ENCODE results near the gene HMGN1.

The HMGN1 gene

DNA sequence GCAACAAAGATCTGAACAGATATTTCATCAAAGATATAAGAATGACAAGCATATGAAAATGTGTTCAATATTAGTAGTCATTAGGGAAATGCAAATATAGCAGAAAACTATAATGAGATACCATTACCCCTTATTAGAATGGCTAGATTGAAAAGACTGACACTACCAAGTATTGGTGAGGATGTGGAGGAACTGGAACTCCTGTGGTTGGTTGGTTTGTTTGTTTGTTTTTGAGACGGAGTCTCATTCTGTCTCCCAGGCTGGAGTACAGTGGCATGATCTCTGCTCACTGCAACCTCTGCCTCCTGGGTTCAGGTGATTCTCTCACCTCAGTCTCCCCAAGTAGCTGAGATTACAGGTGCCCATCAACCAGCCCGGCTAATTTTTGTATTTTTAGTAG is 18.9 kb upstream of the HMGN1 start:
- DNase-seq: no peak

DNA sequence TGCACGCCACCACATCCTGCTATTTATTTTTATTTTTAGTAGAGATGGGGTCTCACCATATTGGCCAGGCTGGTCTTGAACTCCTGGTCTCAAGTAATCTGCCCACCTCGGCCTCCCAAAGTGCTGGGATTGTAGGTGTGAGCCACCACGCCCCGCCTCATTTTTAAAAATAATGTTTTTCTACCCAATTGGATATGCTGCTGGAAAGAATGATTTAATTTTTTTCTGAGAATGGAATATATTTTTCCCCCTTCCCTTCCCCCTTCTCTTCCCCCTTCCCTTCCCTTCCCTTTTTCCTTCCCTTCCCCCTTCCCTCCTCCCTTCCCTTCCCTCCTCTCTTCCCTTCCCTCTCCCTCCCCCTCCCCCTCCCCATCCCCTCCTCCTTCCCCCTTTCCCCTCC is 17.7 kb upstream of the HMGN1 start:
- no peak for DNase-seq

DNA sequence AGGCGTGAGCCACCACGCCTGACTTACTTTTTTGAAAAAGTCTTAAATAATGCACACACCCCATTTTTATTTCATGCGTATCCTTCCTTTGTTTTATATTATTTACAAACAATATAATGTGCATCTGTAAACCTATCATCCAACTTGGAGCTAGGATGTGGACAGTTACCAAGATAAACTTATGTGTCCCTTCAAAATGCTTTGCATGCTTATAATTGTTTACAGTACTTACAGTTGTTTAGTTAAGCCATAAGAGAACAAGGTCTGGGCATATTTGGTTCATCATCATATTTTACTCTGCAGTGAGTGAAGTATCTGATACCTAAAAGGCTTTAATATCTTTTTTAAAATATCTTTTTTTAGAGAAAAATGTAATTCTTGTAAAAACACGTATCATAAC is 16.1 kb upstream of the HMGN1 start:
- no peak for DNase-seq

DNA sequence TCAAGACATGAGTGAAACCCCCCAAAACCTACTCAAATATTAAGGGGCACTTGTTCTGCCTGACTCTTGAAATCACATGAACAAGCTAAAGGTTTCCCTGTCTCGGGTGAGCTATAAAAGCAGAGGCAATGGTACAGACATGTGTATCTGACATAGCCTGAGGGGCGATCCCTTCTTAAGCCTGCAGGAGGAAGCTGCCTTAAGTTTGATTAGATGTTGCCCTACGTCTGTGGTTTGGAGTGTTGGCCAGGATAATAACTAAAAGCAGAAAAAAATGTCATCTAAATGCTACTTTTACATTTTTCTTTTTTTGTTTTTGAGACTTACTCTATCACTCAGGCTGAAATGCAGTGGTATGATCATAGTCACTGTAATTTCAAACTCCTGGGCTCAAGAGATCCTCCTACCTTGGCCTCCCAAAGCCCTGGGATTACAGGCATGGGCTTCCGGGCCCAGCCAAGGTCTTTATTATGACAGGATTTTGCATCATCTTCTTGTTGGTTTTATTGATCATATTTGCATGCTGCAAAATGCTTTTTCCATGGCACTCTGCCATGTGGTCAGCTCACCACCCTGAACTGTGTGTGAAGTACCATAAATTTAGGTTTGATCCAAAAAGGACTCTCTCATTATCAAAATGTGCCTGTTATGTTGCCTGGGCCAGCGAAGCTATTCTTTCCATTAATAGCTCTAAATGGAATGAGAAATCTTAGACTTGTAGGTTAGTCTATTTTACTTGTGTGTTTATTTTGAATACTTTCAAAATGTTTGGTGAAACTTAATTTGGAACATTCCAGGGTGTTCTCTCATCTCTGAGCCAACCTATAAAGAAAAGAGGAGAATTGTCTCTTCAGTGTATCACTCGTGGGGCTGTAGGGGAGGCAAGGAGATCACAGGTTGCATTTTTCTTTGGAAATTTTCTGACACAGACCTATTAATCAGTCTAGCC is 15.0 kb upstream of the HMGN1 start:
- no peak for DNase-seq

DNA sequence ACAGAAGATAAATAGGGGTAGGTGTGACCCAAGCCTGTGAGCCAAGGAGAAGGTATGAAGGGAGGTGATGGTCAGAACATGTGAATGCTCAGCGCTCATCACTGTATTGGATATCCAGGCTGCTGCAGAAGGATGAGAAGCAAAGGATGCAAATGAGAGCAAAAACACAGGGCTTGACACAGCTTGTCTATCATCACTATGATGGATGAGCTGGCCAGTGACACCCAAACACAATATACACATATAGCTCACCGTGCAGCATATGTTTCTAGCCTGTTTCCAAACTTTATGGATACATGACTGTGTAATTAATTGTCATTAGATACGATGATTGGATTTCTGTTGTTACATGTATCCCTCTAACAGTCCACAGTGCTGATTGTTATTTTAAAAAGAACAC is 13.8 kb upstream of the HMGN1 start:
- DNase-seq: no peak

DNA sequence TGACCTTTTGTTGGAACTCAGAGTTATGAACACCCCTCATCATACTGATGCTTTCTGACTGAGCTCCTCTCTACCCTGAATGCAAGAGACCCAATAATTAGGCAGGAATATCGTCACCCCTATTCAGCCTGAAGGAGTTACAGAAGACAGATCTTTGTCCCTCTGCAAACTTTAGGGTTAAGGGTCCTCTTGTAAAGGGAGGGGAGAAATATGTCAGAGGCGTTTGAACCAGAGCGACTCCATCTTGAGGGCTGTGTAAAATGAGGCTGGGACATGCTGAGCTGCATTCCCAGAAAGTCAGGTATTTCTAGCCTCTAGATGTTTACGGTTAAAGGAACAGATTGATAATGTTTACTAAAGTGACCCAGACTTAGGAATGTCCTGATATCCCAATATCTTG is 10.5 kb upstream of the HMGN1 start:
- DNase-seq: no peak

DNA sequence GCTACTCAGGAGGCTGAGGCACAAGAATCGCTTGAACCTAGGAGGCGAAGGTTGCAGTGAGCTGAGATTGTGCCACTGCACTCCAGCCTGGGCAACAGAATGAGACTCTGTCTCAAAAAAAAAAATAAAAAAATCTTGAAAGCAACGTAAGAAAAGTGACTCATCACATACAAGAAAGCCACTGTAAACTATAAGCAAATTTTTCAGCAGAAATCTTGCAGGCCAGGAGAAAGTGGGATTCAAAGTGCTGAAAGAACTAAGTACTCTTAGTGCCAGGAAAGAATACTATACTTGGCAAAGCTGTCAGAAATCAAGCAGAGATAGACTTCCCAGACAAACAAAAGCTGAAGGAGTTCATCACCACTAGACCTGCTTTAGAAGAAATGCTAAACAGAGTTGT is 4.4 kb upstream of the HMGN1 start:
- no peak for DNase-seq

DNA sequence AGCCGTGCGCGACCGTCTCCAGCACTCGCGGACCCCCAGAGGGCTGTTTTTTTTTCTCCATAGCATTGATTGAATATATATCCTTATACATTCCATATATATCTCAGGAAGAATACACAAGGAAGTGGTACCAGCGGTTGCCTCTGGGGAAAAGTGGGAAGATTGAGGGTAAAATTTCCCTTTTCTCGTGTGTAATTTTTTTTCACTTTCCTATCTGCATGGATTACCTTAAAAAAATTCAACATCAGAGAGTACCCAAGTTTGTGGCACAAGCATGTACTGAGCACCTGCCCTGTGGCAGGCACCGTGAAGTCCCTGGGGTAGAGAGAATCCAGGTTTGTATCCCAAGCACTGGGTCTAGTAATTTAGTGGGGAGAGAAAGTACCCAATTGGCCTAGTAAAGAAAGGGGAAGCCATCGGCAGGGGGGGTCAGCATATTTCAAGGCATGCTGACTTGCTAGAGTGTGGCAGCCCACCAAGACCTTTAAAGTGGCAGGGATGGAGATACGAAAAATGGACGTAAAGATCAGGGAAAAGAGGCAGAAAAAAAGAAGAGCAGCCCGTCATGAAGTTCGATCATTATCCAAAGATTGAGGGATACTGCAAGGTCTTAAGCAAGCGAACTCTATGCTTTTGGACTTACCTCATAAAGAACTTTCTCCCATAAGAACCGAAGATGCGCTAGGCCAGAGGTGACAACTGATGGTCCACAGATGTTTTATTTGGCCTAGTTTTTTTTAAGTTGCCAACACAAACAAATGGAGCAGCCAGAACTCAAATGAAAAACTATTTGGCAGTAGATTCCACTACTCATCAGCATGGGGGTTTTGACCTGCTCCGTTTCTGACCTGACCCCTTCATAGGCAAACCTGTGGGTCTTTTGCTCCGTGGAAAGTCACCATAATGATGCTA is 1.5 kb upstream of the HMGN1 start:
- DNase-seq: no peak

DNA sequence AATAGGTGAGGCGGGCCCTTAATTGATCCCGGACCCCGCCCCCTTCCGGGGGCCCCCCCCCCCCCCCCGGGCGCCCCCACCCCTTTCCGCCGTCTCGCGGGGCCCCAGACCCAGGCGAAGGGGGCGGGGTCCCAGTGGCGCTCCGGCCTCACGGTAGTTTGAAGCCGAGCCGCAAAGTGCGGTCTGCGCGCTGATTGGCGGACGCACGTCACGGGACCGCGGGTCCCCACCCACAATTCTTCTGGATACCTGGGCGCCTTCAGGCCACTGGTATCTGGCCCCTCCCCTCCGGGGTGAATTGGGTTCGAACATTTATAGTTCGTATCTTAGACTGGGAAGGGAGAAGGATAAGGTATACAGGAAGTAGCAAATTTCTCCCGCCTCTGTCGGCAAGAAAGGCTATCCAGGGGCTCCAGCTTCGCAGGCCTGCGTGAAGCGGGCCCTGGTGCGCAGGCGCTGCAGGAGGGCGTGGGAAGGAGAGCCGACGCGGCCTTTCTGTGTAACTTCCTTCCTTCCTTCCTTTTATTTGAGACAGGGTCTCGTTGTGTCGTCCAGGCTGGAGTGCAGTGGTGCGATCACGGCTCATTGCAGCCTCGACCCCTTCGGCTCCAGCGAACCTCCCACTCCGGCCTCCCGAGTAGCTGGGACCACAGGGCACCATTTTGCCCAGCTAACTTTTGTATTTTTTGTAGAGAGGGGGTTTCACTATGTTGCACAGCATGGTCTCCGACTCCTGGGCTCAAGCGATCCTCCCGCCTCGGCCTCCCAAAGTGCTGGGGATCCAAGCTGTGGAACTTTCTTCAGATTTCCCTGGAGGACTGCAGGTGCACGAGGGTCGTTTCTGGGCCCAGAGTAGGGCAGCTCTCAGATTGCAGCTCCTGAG is 564 bp upstream of the HMGN1 start:
- DNase-seq: peak; percentile 95 to 96

DNA sequence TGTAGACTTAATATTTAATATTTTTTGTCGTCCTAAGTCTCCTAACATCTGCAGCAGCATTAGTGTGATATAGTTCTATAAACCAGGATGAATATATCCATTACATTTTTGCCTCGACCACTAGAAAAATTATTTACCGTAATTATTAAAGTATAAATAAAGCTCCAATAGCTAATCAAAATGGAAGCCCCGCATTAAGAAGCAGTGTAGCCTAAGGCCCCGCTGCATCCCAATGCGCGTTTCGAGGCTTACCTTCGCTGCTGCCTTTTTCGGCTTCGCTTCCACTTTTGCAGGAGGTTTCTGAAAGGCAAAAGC is 891 bp downstream of the HMGN1 start:
- DNase-seq: no peak

DNA sequence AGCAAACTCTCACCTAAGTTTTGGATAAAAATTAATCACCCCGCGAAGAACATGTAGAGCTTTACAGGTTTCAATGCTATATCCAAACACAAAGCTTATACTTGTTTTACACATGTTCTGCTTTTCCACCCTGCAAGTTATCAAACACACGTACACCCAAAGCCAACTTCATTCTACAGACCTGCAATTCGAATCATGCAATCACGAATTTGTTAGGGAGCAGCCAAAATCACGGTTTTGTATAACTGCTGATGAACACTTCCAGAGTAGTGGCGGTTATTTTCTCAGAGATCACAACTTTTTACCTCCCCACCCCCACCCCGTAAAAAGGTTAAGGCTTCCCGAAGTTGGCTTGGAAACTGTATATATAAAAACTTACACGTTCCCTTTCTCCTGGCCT is 1.4 kb downstream of the HMGN1 start:
- no peak for DNase-seq

DNA sequence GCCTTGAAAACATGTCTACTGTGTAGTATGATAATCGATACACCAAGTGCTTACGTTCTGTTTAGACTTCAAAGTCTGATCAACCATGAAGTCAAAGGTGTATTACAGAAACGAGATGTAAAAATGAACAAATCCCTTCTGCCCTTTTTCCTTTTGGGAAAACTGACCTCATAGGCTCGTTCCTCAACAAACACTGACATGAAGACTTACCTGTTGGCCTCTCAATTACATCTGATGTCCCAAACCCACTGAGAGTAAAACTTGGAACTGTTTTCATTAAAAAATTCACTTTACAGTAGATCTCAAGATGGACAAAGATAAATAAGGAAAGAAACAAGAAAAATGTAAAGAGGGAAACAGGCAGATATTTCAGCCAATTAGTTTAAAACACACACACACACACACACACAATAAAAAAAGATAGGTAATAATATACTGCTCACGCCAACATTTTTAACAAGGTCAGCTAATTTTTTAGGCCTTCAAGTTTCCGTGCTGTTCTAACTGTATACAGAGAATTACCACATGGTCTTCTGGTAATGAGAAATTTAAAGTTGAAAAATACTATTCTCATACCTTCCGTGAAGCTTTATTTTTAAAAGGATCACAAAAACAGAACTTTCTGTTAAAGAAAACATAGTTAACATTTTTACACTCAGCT is 2.1 kb downstream of the HMGN1 start:
- no peak for DNase-seq

DNA sequence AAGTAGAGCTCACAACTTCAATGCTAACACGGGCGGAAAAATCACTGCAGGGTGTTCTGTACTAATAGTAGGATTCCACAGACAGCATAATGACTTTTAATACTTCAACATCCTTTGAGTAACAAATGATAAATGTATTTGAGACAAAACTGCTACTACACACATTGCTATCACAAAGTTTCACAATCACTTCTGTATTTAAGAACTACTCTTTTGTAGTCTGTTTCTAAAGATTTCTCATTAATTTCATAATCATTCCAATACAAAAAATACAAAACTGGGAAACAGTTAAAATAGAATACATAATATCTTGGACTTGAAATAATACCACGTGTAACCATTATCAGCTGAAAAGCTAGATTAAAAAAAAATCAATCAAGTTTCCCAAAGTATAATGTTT is 2.7 kb downstream of the HMGN1 start:
- no peak for DNase-seq

DNA sequence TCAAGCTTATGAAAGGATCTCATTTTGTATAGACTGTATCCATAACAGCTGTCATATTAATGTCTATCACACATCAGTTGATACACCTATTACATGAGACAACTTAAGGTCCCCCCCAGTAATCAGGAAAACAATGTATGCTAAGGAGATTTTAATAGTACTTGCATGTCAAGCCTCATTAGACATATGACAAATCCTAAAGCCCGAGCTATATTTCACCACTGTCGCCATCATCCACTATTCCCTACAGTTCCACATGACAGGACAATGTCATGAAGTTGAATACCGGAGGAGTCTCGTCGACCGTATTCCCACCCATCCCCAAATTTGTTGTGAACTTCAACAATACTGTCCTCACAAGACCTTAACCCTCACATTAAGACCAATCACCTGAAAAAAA is 3.4 kb downstream of the HMGN1 start:
- DNase-seq: no peak

DNA sequence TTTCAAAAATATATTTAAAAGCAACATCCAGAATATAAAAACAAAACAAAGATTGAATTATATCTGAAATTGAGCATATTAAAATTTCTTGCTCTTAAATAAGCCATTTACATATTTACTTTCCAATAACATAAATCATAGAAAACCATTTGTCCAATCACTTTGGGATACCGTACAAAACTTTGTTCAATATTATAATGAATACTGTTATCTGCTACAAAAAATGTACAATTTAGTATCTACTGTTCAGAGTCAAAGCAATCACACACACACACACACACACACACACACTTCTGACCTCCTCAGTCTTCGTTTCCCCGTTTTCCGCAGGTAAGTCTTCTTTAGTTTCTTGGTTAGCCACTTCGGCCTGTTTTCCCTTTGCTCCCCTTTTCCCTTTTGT is 4.0 kb downstream of the HMGN1 start:
- DNase-seq: no peak

DNA sequence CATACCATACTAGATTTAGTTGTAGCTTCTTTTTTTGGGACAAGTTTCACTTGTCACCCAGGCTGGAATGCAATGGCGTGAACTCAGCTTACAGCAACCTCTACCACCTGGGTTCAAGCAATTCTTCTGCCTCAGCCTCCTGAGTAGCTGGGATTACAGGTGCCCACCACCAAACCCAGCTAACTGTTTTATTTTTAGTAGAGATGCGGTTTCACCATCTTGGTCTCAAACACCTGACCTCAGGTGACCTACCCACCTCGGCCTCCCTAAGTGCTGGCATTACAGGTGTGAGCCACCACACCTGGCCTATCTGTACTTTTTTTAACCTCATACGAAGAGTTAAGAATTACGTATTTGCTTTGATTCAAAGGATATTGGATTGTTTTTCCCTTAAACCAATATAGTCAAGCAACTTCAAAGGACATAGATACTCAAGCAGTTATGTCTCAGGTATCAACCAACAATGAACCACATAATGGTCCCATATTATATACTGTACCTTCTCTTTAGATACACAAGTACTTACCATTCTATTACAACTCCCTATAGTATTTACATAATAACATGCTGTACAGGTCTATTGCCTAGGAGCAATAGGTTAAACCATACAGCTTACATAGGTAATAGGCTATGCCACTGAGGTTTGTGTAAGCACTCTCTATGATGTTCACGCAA is 7.5 kb downstream of the HMGN1 start:
- no peak for DNase-seq

DNA sequence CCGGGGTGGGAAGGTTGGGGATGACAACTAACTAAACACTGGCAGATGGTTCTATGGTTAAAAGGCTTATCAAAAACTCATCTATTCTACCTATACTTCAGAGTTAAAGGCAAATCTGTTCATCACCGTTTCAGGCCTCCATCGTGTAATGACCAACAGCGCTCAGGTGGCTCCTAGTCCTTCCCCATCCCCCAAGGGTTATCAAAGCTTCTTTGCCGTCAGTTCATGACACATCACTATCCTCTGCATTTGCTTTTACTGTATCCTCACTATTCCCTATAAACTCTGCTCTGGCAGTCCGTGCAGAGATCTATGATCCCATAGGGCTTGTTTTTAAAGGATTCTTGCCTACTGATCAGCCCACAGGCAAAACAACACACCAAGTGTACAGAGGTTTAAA is 8.2 kb downstream of the HMGN1 start:
- no peak for DNase-seq

DNA sequence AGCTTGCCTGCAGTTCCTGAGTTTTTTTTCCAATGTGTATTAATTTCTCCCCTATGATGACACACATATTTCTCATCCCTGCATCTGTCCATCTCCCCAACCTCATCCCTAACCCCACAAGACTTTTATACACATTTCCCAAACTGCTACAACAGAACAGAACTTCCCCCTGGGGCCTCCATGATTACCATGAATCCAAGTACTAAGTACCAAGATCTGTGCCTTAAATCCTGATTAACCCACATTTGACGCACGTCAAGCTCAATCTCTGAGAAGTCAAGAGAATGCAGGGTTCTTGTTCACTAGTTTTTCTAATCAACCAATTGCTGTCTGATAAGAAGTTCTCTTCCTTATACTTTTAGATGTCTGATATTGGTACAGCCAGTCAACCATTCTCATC is 9.7 kb downstream of the HMGN1 start:
- no peak for DNase-seq

DNA sequence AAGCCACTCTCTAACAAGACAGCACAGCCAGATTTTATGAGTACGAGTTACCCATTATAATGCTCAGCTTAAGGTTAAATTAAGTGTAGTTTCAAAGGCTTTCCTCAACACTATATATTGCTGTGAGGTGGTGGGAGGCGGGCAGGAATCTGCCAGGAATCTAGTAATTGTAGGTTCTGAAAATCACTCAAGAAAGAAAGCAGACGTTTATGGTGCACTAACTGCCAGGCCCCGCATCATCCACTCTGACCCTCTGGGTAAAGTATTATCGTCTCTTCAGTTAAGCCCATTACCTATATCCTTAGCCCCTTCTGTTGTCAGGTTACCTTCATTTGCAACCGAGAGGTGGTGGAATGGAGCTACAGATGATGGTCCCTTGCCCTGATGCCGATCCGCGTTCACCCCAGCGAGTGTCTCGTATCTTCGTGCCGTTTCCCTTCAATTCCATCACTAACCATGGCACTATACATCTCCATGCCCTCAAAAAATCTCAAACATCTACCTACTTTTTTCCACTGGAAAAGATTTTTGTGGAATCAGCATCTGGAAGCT is 12.4 kb downstream of the HMGN1 start:
- no peak for DNase-seq

DNA sequence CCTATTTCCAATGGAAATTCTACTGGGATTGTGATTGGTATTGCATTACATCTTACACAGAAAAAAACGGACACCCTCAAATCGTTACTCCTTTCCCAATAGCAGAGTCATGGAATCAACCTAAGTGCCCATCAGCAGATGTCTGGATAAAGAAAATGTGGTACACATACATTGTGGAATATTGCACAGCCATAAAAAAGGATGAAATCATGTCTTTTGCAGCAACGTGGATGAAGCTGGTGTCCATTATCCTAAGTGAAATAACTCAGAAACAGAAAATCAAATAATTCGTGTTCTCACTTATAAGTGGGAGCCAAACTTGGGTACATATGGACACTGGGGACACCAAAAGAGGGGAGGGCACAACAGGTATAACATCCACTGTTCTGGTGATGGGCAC is 14.3 kb downstream of the HMGN1 start:
- DNase-seq: no peak

DNA sequence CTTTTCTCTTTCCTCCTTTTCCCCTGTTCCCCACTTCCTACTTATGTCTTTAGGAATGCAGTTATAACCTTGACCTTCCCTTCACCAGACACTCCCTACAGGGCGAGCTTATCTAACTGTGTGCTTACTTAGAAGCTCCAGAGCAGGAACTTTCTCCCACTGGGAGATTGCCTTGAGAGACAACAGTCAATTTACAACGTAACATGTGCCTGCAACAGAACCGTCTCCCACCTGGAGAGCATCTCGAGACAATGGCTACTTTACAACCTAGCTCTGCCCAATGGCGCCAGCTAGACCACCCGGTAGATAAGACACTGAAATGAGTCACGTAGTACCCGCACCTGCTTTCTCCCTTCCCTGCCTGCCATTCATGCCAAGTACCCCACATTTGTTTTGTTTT is 16.7 kb downstream of the HMGN1 start:
- DNase-seq: no peak

DNA sequence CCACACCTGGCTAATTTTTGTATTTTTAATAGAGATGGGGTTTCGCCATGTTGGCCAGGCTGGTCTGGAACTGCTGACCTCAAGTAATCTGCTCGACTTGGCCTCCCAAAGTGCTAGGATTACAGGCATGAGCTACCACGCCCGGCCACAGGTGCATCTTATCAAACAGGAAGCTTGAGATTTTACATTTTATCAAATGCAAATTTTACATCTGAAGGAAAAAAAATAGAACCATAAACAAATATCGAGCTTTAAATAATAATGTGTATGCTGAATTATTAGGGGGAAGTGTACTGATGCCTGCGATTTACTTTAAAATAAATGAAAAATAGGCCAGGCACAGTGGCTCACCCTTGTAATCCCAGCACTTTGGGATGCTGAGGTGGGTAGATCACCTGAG is 18.9 kb downstream of the HMGN1 start:
- no peak for DNase-seq

All from CD4-positive, alpha-beta T cell treated with Interferon alpha-2 for 1 hour (primary cell).